Spleen (tissue), 11 donors: Measurements from ENCODE around the gene GJA4. TPM values are rescaled to one million over a fixed set of nuclear protein-coding genes. Genes with fewer than 3 reads are reported as not detected.

Experiments
- DNase-seq: peaks from one replicate; pipeline ENCODE4 v3.0.0-alpha.2; 2020
- H3K27ac ChIP-seq, 8 donors: fragments of 200-600 bp; sonication (generic) in 7 of 8; 1 replicate in 4 of 8; 2 replicates in 4 of 8; pipeline versions ENCODE4 v1.5.0 to v1.8.0; 2016 to 2021; ENCODE audit warnings: inconsistent platforms in 4 of 8, mild to moderate bottlenecking in 4 of 8, moderate library complexity in 1 of 8
- H3K27me3 ChIP-seq, 7 donors: fragments of 200-600 bp; sonication (generic) in 6 of 7; replicated peaks in 1 of 7; 1 replicate in 4 of 7; 2 replicates in 3 of 7; pipeline versions ENCODE4 v1.5.0 to v1.8.0; 2016 to 2021; ENCODE audit warnings: inconsistent platforms in 3 of 7, mild to moderate bottlenecking in 1 of 7
- H3K36me3 ChIP-seq, 6 donors: fragments of 200-600 bp; sonication (generic) in 5 of 6; 1 replicate in 4 of 6; 2 replicates in 2 of 6; pipeline versions ENCODE4 v1.5.0 to v1.8.0; 2016 to 2021; ENCODE audit warnings: inconsistent platforms in 2 of 6
- H3K4me1 ChIP-seq, 6 donors: fragments of 200-600 bp; sonication (generic) in 5 of 6; 1 replicate in 3 of 6; 2 replicates in 3 of 6; pipeline versions ENCODE4 v1.5.0 to v1.8.0; 2016 to 2021; ENCODE audit warnings: inconsistent platforms in 3 of 6
- H3K4me3 ChIP-seq, 8 donors: fragments of 200-600 bp; sonication (generic) in 7 of 8; 1 replicate in 4 of 8; 2 replicates in 4 of 8; pipeline versions ENCODE4 v1.5.0 to v1.8.0; 2016 to 2021; ENCODE audit warnings: inconsistent platforms in 4 of 8, mild to moderate bottlenecking in 4 of 8, moderate library complexity in 2 of 8
- H3K9me3 ChIP-seq, 8 donors: fragments of 200-600 bp; sonication (generic) in 7 of 8; 1 replicate in 4 of 8; 2 replicates in 4 of 8; pipeline versions ENCODE4 v1.5.0 to v1.8.0; 2016 to 2021; ENCODE audit warnings: inconsistent platforms in 4 of 8
- POLR2A ChIP-seq, 3 donors: fragments of 450-650 bp; IDR thresholded peaks; one replicate each; pipeline ENCODE4 v1.5.1; 2017; ENCODE audit warnings: antibody characterized with exemption in 3 of 3, mild to moderate bottlenecking in 1 of 3
- POLR2AphosphoS5 ChIP-seq, 3 donors: sonication (generic); formaldehyde crosslinking; IDR thresholded peaks; one replicate each; pipeline ENCODE4 v1.5.1; 2017; ENCODE audit warnings: antibody characterized with exemption in 3 of 3
- WGBS, 5 donors: extraction: QIAGEN DNeasy Blood & Tissue Kit in 3 of 5; methylation state at CpG; one replicate each; pipeline versions ENCODE4 v1.1.5 to v1.1.7; 2013 to 2018; 5-methylcytosine and 5-hydroxymethylcytosine counted together
- intact Hi-C: fragments of 100-400 bp; cut with DNase I; formaldehyde crosslinking; loops from one replicate; pipeline ENCODE4 v1.15.0; 2023; ENCODE audit warnings: low total_unique reads
- polyA plus RNA-seq, 3 donors: library from polyadenylated mRNA; stranded (reverse); fragments of 200-250 nt; gene quantifications; one replicate each; pipeline ENCODE4 v1.2.1, GENCODE V29; 2013
- total RNA-seq, 7 donors: library from RNA; depleted of rRNA in 3 of 7; stranded (reverse); fragments of >200 nt in 3 of 7; fragmentation: NEBNext Ultra II Directional in 4 of 7; extraction: Animal tissue kit (Norgen Biotek cat#: 25700) in 4 of 7; gene quantifications; one replicate each; pipeline versions ENCODE4 v1.1.0 to v1.2.1, GENCODE V29; 2016 to 2021
- TF ChIP-seq, protein P1 (sequence below), 11 experiments: fragments of 200-600 bp in 7 of 11; fragments of 450-650 bp in 4 of 11; sonication (generic) in 4 of 11; IDR thresholded peaks in 8 of 11; conservative IDR thresholded peaks in 3 of 11; 1 replicate in 7 of 11; 2 replicates in 4 of 11; pipeline versions ENCODE4 v1.4.0 to v1.8.0; 2016 to 2021; ENCODE audit warnings: antibody characterized with exemption in 11 of 11, inconsistent platforms in 4 of 11, mild to moderate bottlenecking in 1 of 11
- donor health status: healthy with polysubstance abuse.
- donor health status: DM: no; HTN: no; CAD: no; lungs with moderate emphysema.
- donor health status: DM: no; HTN: no; CAD: no.
- donor health status: Bipolar disorder and iron deficiency.
- donor health status: healthy.
- donor health status: DM: no; HTN: no; CAD: no.
- donor health status: DM: yes; HTN: yes; CAD: no.

Gene GJA4
- total and polyA plus RNA-seq, 10 donors = 1.3 to 20.6 (median 7.9) TPM

GRCh38 chr1:34840426-34840825, 47.6 kb downstream of the GJA4 start:
- Histone ChIP-seq H3K27me3 (no peaks in the 10 kb centered on the region), H3K27ac (no peak overlapping the region), H3K36me3 (peaks cover 0 to 8% (median 0%) of the 10 kb centered on the region in 6 donors), H3K9me3 (no peaks in the 10 kb centered on the region), H3K4me1 (peaks cover 0 to 32% (median 19%) of the 10 kb centered on the region in 6 donors), H3K4me3 (no peak overlapping the region)
- intact Hi-C loops = no loop called here
- no peak for DNase-seq
- TF ChIP-seq POLR2A (IDR thresholded peaks at IDR 0.05) (no peak), POLR2AphosphoS5 (IDR thresholded peaks at IDR 0.05) (no peak)
- TF ChIP-seq, protein P1, sequence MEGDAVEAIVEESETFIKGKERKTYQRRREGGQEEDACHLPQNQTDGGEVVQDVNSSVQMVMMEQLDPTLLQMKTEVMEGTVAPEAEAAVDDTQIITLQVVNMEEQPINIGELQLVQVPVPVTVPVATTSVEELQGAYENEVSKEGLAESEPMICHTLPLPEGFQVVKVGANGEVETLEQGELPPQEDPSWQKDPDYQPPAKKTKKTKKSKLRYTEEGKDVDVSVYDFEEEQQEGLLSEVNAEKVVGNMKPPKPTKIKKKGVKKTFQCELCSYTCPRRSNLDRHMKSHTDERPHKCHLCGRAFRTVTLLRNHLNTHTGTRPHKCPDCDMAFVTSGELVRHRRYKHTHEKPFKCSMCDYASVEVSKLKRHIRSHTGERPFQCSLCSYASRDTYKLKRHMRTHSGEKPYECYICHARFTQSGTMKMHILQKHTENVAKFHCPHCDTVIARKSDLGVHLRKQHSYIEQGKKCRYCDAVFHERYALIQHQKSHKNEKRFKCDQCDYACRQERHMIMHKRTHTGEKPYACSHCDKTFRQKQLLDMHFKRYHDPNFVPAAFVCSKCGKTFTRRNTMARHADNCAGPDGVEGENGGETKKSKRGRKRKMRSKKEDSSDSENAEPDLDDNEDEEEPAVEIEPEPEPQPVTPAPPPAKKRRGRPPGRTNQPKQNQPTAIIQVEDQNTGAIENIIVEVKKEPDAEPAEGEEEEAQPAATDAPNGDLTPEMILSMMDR (IDR thresholded peaks at IDR 0.05 in 8 of 11, conservative IDR thresholded peaks at IDR 0.05 in 3 of 11) = no peak
- 87 to 94% (median 88%) methylated on average over 3 of the region's 3 CpGs for WGBS, 5 donors

- H3K27ac ChIP-seq = no peak overlapping the region
- H3K27me3 ChIP-seq = no peaks in the 10 kb centered on the region
- 58 to 95% (median 60%) methylated on average over 3 of the region's 3 CpGs for WGBS, 5 donors
- H3K9me3 ChIP-seq = no peaks in the 10 kb centered on the region
- intact Hi-C loops = no loop called here
- H3K36me3 ChIP-seq = peaks cover 0 to 13% (median 0%) of the 10 kb centered on the region in 6 donors
- DNase-seq = no peak
- TF ChIP-seq POLR2AphosphoS5 (IDR thresholded peaks at IDR 0.05) (no peak), POLR2A (IDR thresholded peaks at IDR 0.05) (no peak)
- TF ChIP-seq, protein P1 (IDR thresholded peaks at IDR 0.05 in 8 of 11, conservative IDR thresholded peaks at IDR 0.05 in 3 of 11) = no peak
- peaks cover 0 to 34% (median 19%) of the 10 kb centered on the region in 6 donors for H3K4me1 ChIP-seq
- no peak overlapping the region for H3K4me3 ChIP-seq
These were observed 49.3 kb downstream of the GJA4 start for GRCh38 chr1:34842073-34842472.

DNA sequence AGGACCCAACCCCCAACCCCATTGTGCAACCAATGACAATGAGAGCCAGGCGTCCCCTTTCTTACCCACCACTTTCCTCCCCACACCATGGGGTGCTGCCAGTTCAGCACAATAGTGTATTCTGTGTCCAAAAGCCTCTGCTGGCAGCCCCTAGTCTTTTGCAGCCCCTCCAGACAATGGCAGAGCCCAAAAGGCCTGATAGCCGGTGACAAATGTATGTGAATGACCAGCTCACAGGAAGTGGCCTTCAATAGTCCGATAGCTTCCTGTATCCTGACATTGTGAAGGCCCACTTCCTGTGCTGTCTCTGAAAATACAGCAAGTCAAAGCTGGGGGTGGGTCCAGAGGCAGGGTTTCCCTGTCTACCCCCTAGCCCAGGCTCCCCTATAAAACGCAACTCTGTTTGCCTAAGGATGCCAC, 50.2 kb downstream of the GJA4 start:
- TF ChIP-seq, protein P1 (IDR thresholded peaks at IDR 0.05 in 8 of 11, conservative IDR thresholded peaks at IDR 0.05 in 3 of 11) = no peak
- TF ChIP-seq POLR2A (IDR thresholded peaks at IDR 0.05) (no peak), POLR2AphosphoS5 (IDR thresholded peaks at IDR 0.05) (peak in 1 of 3 donors; percentile 8)
- 39 to 64% (median 55%) methylated on average over 4 of the region's 4 CpGs for WGBS, 5 donors
- Histone ChIP-seq H3K27ac (peak overlapping the region in 5 of 8 donors; percentile 23 to 62 (median 57)), H3K4me1 (peaks cover 0 to 37% (median 19%) of the 10 kb centered on the region in 6 donors), H3K27me3 (no peaks in the 10 kb centered on the region), H3K36me3 (peaks cover 0 to 22% (median 0%) of the 10 kb centered on the region in 6 donors), H3K4me3 (no peak overlapping the region), H3K9me3 (no peaks in the 10 kb centered on the region)
- no peak for DNase-seq
- intact Hi-C loops = no loop called here

- no peak for DNase-seq
- intact Hi-C loops = no loop called here
- Histone ChIP-seq H3K27ac (peak overlapping the region in 6 of 8 donors; percentile 23 to 62 (median 55)), H3K4me3 (no peak overlapping the region), H3K9me3 (no peaks in the 10 kb centered on the region), H3K27me3 (no peaks in the 10 kb centered on the region), H3K4me1 (peaks cover 0 to 37% (median 19%) of the 10 kb centered on the region in 6 donors), H3K36me3 (peaks cover 0 to 29% (median 0%) of the 10 kb centered on the region in 6 donors)
- TF ChIP-seq POLR2A (IDR thresholded peaks at IDR 0.05) (no peak), POLR2AphosphoS5 (IDR thresholded peaks at IDR 0.05) (no peak)
- TF ChIP-seq, protein P1 (IDR thresholded peaks at IDR 0.05 in 8 of 11, conservative IDR thresholded peaks at IDR 0.05 in 3 of 11) = no peak
- 54 to 75% (median 67%) methylated on average over 13 to 14 of the region's 14 CpGs for WGBS, 5 donors
These were observed 50.8 kb downstream of the GJA4 start for GRCh38 chr1:34843392-34844251.
